Measurements from ENCODE around the gene FAM241B.

GRCh38 chr10:69648461-69648860 lies 18.4 kb downstream of the FAM241B start:
- TF ChIP-seq TAF1 (IDR thresholded peaks at IDR 0.05; ENCODE audit: borderline replicate concordance, insufficient read depth, low read length), result no peak
- no peak for TF ChIP-seq REST (IDR thresholded peaks at IDR 0.05; ENCODE audit: insufficient read depth in 1 of 2, low read depth in 2 of 2, low read length in 2 of 2)
- TF ChIP-seq POLR2AphosphoS5 (IDR thresholded peaks at IDR 0.05; ENCODE audit: low read depth, low read length), result no peak
- no peak for TF ChIP-seq SIN3A (IDR thresholded peaks at IDR 0.05; ENCODE audit: borderline replicate concordance, insufficient read depth, low read length)
- no peak for TF ChIP-seq FOXP2 (optimal IDR thresholded peaks at IDR 0.05; ENCODE audit: borderline replicate concordance, extremely low read depth, extremely low read length, insufficient read depth)
